ENCODE data around the gene USP36.

Gene USP36

GRCh38 chr17:78764871-78765270 lies 75.7 kb downstream of the USP36 start:
- H3K4me3 ChIP-seq (ENCODE audit: low read length), result no peak overlapping the region
- no peak for TF ChIP-seq CTCF (IDR thresholded peaks at IDR 0.05; ENCODE audit: insufficient read depth, low read depth, low read length, missing control alignments)
- DNase-seq (ENCODE audit: low read depth), result no peak

- DNase-seq (ENCODE audit: low read depth), result no peak
- H3K4me3 ChIP-seq (ENCODE audit: low read length), result no peak overlapping the region
- TF ChIP-seq CTCF (IDR thresholded peaks at IDR 0.05; ENCODE audit: insufficient read depth, low read depth, low read length, missing control alignments), result no peak
Measured at GRCh38 chr17:78763561-78763960, 77.1 kb downstream of the USP36 start.

GRCh38 chr17:78761789-78762406 lies 78.7 kb downstream of the USP36 start:
- no peak for DNase-seq (ENCODE audit: low read depth)
- no peak for TF ChIP-seq CTCF (IDR thresholded peaks at IDR 0.05; ENCODE audit: insufficient read depth, low read depth, low read length, missing control alignments)
- H3K4me3 ChIP-seq (ENCODE audit: low read length), result no peak overlapping the region

GRCh38 chr17:78759969-78760352 lies 80.7 kb downstream of the USP36 start:
- no peak overlapping the region for H3K4me3 ChIP-seq (ENCODE audit: low read length)
- DNase-seq (ENCODE audit: low read depth), result no peak
- TF ChIP-seq CTCF (IDR thresholded peaks at IDR 0.05; ENCODE audit: insufficient read depth, low read depth, low read length, missing control alignments), result no peak

GRCh38 chr17:78759203-78759968 lies 81.2 kb downstream of the USP36 start:
- no peak for TF ChIP-seq CTCF (IDR thresholded peaks at IDR 0.05; ENCODE audit: insufficient read depth, low read depth, low read length, missing control alignments)
- H3K4me3 ChIP-seq (ENCODE audit: low read length), result no peak overlapping the region
- DNase-seq (ENCODE audit: low read depth), result no peak

- TF ChIP-seq CTCF (IDR thresholded peaks at IDR 0.05; ENCODE audit: insufficient read depth, low read depth, low read length, missing control alignments), result no peak
- DNase-seq (ENCODE audit: low read depth), result peak; percentile 47
- no peak overlapping the region for H3K4me3 ChIP-seq (ENCODE audit: low read length)
Measured at GRCh38 chr17:78753316-78754250, 87.0 kb downstream of the USP36 start.
